Calu3 (cell line): ENCODE measurements around the gene EGLN1. TPM values are rescaled to one million over a fixed set of nuclear protein-coding genes. Genes with fewer than 3 reads are reported as not detected.

ENCODE experiments used
- BruUV-seq: library from RNA; stranded (reverse); fragments of 400-500 nt; replicated peaks from 2 replicates; lab custom pipeline; 2021; lab: Mats Ljungman, UMichigan
- CTCF ChIA-PET: fragments of 300-600 bp; sonication (Branson Sonifier 250); formaldehyde crosslinking; loops from one replicate; lab custom pipeline; 2022; ENCODE audit warnings: antibody characterized with exemption; lab: Charles Lee
- DNase-seq: peaks from one replicate; pipeline ENCODE4 v3.0.0; 2022
- H3K27ac Mint-ChIP-seq: one replicate; pipeline ENCODE4 v1.8.0; 2022; ENCODE audit warnings: mixed read lengths; ENCODE audit not compliant: unreplicated experiment
- H3K27me3 Mint-ChIP-seq: one replicate; pipeline ENCODE4 v1.8.0; 2022; ENCODE audit warnings: mixed read lengths; ENCODE audit not compliant: unreplicated experiment
- H3K36me3 Mint-ChIP-seq: one replicate; pipeline ENCODE4 v1.8.0; 2022; ENCODE audit warnings: mild to moderate bottlenecking, moderate library complexity, mixed read lengths; ENCODE audit not compliant: insufficient read depth, unreplicated experiment
- H3K4me1 Mint-ChIP-seq: one replicate; pipeline ENCODE4 v1.8.0; 2022; ENCODE audit warnings: mild to moderate bottlenecking, low read depth, mixed read lengths; ENCODE audit not compliant: unreplicated experiment
- H3K4me3 Mint-ChIP-seq: one replicate; pipeline ENCODE4 v1.8.0; 2022; ENCODE audit warnings: mild to moderate bottlenecking, low read depth, moderate library complexity, mixed read lengths; ENCODE audit not compliant: unreplicated experiment
- H3K9me3 Mint-ChIP-seq: one replicate; pipeline ENCODE4 v1.8.0; 2022; ENCODE audit warnings: low read depth, mixed read lengths; ENCODE audit not compliant: unreplicated experiment
- intact Hi-C: fragments of 100-400 bp; cut with micrococcal nuclease; formaldehyde crosslinking; loops from one replicate; pipeline ENCODE4 v1.10.0; 2022; ENCODE audit not compliant: unreplicated experiment
- total RNA-seq: library from RNA; stranded (reverse); gene quantifications from 2 replicates; pipeline ENCODE4 v1.2.3, GENCODE V29; 2022
- TF ChIP-seq, protein P1 (sequence below): fragments of 200-600 bp; IDR thresholded peaks from one replicate; pipeline ENCODE4 v1.8.0; 2022; ENCODE audit warnings: antibody characterized with exemption; ENCODE audit not compliant: unreplicated experiment

EGLN1 gene
- total RNA-seq, 1 experiment from 2014 or later: 34.9 TPM

DNA sequence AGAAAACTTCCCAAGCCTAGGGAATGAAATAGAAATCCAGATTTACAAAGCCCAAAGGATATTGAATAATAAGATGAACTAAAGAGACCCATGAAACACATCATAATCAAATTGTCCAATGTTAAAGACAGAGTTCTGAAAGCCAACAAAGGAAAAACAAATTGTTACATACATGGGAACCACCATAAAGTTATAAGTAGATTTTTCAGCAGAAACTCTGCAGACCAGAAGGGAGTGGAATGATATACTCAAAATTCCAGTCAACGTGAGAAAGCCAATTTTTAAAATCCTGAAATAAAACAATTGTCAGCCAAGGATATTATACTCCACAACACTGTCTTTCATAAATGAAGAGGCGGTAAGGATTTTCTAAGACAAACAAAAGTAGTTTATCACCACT is 22.0 kb upstream of the EGLN1 start:
- H3K27me3 Mint-ChIP-seq: no peaks in the 10 kb centered on the region
- H3K9me3 Mint-ChIP-seq: peaks cover 3% of the 10 kb centered on the region
- no peak overlapping the region for H3K4me3 Mint-ChIP-seq
- CTCF ChIA-PET: no interaction called here
- BruUV-seq: no TSS peak
- intact Hi-C loops: no loop called here
- no peak for DNase-seq
- H3K27ac Mint-ChIP-seq: no peak overlapping the region
- TF ChIP-seq, protein P1, sequence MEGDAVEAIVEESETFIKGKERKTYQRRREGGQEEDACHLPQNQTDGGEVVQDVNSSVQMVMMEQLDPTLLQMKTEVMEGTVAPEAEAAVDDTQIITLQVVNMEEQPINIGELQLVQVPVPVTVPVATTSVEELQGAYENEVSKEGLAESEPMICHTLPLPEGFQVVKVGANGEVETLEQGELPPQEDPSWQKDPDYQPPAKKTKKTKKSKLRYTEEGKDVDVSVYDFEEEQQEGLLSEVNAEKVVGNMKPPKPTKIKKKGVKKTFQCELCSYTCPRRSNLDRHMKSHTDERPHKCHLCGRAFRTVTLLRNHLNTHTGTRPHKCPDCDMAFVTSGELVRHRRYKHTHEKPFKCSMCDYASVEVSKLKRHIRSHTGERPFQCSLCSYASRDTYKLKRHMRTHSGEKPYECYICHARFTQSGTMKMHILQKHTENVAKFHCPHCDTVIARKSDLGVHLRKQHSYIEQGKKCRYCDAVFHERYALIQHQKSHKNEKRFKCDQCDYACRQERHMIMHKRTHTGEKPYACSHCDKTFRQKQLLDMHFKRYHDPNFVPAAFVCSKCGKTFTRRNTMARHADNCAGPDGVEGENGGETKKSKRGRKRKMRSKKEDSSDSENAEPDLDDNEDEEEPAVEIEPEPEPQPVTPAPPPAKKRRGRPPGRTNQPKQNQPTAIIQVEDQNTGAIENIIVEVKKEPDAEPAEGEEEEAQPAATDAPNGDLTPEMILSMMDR: no peak
- no peaks in the 10 kb centered on the region for H3K36me3 Mint-ChIP-seq
- H3K4me1 Mint-ChIP-seq: no peaks in the 10 kb centered on the region

DNA sequence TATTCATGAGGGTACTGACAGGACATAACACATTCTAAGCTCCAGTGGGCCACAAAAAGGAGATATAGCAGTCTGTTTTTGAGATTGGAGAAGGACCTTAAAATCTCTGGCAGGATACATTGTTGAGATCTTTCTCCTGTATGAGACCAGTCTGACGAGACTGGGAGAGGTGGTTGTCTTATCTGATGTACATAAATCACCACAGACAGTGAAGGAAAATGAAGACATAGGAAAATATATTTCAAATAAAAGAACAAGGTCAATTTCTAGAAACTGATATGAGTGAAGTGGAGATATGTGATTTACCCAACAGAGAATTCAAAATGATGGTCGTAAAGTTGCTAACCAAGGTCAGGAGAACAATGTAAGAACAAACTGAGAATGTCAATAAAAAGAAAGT is 21.3 kb upstream of the EGLN1 start:
- Mint-ChIP-seq H3K27ac (no peak overlapping the region), H3K4me1 (no peaks in the 10 kb centered on the region), H3K4me3 (no peak overlapping the region), H3K36me3 (no peaks in the 10 kb centered on the region), H3K9me3 (peaks cover 3% of the 10 kb centered on the region), H3K27me3 (no peaks in the 10 kb centered on the region)
- no TSS peak for BruUV-seq
- TF ChIP-seq, protein P1: no peak
- CTCF ChIA-PET: no interaction called here
- DNase-seq: no peak
- intact Hi-C loops: no loop called here

- Mint-ChIP-seq H3K9me3 (peaks cover 3% of the 10 kb centered on the region), H3K4me1 (no peaks in the 10 kb centered on the region), H3K27me3 (no peaks in the 10 kb centered on the region), H3K27ac (no peak overlapping the region), H3K36me3 (no peaks in the 10 kb centered on the region), H3K4me3 (no peak overlapping the region)
- CTCF ChIA-PET: no interaction called here
- DNase-seq: no peak
- TF ChIP-seq, protein P1: no peak
- no TSS peak for BruUV-seq
- intact Hi-C loops: no loop called here
Measured at GRCh38 chr1:231442735-231443134, 20.6 kb upstream of the EGLN1 start.

DNA sequence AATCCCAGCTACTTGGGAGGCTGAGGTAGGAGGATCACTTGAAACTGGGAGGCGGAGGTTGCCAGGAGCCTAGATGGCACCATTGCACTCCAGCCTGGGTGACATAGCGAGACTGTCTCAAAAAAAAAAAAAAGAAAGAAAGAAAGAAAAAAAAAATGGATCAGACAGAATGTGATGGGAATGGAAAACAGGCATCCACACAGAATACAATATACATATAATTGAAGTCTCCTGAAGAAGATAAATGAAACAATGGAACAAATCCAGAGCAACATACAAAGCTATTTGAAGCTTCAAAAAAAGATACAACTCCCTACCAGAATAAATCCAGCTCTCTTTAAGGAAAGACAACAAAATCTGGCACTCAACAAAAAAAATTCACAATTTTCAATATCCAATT is 10.9 kb upstream of the EGLN1 start:
- H3K36me3 Mint-ChIP-seq: no peaks in the 10 kb centered on the region
- TF ChIP-seq, protein P1: no peak

More for the DNA sequence above, 10.9 kb upstream of the EGLN1 start:
- Mint-ChIP-seq H3K27me3 (no peaks in the 10 kb centered on the region), H3K4me1 (no peaks in the 10 kb centered on the region), H3K9me3 (no peaks in the 10 kb centered on the region), H3K27ac (no peak overlapping the region), H3K4me3 (no peak overlapping the region)
- intact Hi-C loops: no loop called here
- BruUV-seq: no TSS peak
- DNase-seq: no peak
- CTCF ChIA-PET: no interaction called here
